ENCODE measurements around the gene DHCR24. TPM values are rescaled to one million over a fixed set of nuclear protein-coding genes. Genes with fewer than 3 reads are reported as not detected.

The DHCR24 gene
- total and polyA plus RNA-seq, 2 of the 13 experiments (the other 11 are each of a cell fraction or from before 2014, with no cell fraction given), result 374 to 448 TPM

DNA sequence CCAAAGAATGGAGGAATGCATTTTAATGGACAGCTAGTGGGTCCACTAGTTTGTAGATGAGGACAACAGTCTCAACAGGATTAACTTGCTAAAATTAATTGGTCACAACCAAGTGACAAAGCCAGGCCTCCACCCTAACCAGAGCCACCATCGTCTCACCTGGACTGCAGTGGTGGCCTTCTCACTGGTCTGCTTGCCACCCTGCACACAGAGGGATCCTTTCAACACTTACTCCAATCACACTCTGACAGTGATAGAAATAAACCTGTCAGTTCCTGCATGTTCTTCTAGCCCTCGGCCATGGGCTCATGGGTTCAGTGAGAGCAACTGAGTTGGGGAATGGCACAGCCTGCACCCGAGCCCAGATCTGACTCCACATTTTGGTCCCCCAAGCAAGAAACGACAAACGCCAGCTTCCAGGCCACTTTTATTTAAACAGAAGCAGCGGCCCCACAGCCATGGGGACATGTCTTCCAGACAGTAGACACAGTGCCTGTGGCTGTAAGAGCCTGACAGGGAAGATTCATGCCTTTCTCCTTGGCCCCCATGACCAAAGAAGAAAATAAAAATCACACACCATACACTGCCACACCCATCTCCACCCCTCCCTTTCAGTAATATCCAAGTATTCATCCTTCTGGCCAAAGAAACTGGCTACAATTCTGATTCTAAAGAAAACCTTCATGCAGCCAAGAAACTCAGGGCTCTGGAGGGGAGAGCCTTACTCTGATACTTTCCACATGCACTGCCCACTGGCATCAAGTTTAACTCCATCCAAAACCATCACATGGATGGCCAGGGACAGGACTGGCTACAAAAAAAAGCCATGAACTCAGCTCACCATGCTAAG, 37.6 kb downstream of the DHCR24 start (continued):
- TF ChIP-seq ETV6 (CRISPR knock-in tag; conservative IDR thresholded peaks at IDR 0.05), result no peak
- TF ChIP-seq, protein P1, sequence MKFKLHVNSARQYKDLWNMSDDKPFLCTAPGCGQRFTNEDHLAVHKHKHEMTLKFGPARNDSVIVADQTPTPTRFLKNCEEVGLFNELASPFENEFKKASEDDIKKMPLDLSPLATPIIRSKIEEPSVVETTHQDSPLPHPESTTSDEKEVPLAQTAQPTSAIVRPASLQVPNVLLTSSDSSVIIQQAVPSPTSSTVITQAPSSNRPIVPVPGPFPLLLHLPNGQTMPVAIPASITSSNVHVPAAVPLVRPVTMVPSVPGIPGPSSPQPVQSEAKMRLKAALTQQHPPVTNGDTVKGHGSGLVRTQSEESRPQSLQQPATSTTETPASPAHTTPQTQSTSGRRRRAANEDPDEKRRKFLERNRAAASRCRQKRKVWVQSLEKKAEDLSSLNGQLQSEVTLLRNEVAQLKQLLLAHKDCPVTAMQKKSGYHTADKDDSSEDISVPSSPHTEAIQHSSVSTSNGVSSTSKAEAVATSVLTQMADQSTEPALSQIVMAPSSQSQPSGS (CRISPR knock-in tag; IDR thresholded peaks at IDR 0.05), result 0 out of 2 replicates have a peak, but pooled peaks have one; percentile 13
- TF ChIP-seq, protein P2, sequence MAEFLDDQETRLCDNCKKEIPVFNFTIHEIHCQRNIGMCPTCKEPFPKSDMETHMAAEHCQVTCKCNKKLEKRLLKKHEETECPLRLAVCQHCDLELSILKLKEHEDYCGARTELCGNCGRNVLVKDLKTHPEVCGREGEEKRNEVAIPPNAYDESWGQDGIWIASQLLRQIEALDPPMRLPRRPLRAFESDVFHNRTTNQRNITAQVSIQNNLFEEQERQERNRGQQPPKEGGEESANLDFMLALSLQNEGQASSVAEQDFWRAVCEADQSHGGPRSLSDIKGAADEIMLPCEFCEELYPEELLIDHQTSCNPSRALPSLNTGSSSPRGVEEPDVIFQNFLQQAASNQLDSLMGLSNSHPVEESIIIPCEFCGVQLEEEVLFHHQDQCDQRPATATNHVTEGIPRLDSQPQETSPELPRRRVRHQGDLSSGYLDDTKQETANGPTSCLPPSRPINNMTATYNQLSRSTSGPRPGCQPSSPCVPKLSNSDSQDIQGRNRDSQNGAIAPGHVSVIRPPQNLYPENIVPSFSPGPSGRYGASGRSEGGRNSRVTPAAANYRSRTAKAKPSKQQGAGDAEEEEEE (CRISPR knock-in tag; IDR thresholded peaks at IDR 0.05; ENCODE audit: borderline replicate concordance), result no peak
- TF ChIP-seq CC2D1A (CRISPR knock-in tag; IDR thresholded peaks at IDR 0.05), result no peak
- TF ChIP-seq, protein P3, sequence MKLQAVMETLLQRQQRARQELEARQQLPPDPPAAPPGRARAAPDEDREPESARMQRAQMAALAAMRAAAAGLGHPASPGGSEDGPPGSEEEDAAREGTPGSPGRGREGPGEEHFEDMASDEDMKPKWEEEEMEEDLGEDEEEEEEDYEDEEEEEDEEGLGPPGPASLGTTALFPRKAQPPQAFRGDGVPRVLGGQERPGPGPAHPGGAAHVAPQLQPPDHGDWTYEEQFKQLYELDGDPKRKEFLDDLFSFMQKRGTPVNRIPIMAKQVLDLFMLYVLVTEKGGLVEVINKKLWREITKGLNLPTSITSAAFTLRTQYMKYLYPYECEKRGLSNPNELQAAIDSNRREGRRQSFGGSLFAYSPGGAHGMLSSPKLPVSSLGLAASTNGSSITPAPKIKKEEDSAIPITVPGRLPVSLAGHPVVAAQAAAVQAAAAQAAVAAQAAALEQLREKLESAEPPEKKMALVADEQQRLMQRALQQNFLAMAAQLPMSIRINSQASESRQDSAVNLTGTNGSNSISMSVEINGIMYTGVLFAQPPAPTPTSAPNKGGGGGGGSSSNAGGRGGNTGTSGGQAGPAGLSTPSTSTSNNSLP (IDR thresholded peaks at IDR 0.05; ENCODE audit: low read depth, low read length), result no peak
- TF ChIP-seq, protein P4, sequence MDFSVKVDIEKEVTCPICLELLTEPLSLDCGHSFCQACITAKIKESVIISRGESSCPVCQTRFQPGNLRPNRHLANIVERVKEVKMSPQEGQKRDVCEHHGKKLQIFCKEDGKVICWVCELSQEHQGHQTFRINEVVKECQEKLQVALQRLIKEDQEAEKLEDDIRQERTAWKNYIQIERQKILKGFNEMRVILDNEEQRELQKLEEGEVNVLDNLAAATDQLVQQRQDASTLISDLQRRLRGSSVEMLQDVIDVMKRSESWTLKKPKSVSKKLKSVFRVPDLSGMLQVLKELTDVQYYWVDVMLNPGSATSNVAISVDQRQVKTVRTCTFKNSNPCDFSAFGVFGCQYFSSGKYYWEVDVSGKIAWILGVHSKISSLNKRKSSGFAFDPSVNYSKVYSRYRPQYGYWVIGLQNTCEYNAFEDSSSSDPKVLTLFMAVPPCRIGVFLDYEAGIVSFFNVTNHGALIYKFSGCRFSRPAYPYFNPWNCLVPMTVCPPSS (IDR thresholded peaks at IDR 0.05), result no peak
- no peak for TF ChIP-seq ZNF354B (CRISPR knock-in tag; IDR thresholded peaks at IDR 0.05)
- TF ChIP-seq, protein P5, sequence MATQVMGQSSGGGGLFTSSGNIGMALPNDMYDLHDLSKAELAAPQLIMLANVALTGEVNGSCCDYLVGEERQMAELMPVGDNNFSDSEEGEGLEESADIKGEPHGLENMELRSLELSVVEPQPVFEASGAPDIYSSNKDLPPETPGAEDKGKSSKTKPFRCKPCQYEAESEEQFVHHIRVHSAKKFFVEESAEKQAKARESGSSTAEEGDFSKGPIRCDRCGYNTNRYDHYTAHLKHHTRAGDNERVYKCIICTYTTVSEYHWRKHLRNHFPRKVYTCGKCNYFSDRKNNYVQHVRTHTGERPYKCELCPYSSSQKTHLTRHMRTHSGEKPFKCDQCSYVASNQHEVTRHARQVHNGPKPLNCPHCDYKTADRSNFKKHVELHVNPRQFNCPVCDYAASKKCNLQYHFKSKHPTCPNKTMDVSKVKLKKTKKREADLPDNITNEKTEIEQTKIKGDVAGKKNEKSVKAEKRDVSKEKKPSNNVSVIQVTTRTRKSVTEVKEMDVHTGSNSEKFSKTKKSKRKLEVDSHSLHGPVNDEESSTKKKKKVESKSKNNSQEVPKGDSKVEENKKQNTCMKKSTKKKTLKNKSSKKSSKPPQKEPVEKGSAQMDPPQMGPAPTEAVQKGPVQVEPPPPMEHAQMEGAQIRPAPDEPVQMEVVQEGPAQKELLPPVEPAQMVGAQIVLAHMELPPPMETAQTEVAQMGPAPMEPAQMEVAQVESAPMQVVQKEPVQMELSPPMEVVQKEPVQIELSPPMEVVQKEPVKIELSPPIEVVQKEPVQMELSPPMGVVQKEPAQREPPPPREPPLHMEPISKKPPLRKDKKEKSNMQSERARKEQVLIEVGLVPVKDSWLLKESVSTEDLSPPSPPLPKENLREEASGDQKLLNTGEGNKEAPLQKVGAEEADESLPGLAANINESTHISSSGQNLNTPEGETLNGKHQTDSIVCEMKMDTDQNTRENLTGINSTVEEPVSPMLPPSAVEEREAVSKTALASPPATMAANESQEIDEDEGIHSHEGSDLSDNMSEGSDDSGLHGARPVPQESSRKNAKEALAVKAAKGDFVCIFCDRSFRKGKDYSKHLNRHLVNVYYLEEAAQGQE (IDR thresholded peaks at IDR 0.05; ENCODE audit: borderline replicate concordance in 1 of 2, low read depth in 1 of 2, low read length in 2 of 2), result no peak
- no peak for TF ChIP-seq PRPF4 (IDR thresholded peaks at IDR 0.05; ENCODE audit: low read depth, low read length, poor library complexity, severe bottlenecking)
- no peak for TF ChIP-seq ARNT2 (CRISPR knock-in tag; IDR thresholded peaks at IDR 0.05; ENCODE audit: low read depth)

All from HepG2 (cell line).